ENCODE measurements around the gene SLC2A13.

- TF ChIP-seq PBX3 (IDR thresholded peaks at IDR 0.05; ENCODE audit: insufficient replicate concordance, low read depth, low read length), result no peak
- TF ChIP-seq ZNF274 (IDR thresholded peaks at IDR 0.05; ENCODE audit: insufficient read depth, insufficient read length), result no peak
- no peak for TF ChIP-seq REST (IDR thresholded peaks at IDR 0.05; ENCODE audit: low read depth, low read length)
- TF ChIP-seq, protein P1, sequence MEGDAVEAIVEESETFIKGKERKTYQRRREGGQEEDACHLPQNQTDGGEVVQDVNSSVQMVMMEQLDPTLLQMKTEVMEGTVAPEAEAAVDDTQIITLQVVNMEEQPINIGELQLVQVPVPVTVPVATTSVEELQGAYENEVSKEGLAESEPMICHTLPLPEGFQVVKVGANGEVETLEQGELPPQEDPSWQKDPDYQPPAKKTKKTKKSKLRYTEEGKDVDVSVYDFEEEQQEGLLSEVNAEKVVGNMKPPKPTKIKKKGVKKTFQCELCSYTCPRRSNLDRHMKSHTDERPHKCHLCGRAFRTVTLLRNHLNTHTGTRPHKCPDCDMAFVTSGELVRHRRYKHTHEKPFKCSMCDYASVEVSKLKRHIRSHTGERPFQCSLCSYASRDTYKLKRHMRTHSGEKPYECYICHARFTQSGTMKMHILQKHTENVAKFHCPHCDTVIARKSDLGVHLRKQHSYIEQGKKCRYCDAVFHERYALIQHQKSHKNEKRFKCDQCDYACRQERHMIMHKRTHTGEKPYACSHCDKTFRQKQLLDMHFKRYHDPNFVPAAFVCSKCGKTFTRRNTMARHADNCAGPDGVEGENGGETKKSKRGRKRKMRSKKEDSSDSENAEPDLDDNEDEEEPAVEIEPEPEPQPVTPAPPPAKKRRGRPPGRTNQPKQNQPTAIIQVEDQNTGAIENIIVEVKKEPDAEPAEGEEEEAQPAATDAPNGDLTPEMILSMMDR (IDR thresholded peaks at IDR 0.05 in 2 of 3, conservative IDR thresholded peaks at IDR 0.05 in 1 of 3; ENCODE audit: control insufficient read depth in 2 of 3, extremely low read depth in 1 of 3, insufficient read depth in 1 of 3, low read depth in 3 of 3, low read length in 3 of 3), result no peak
- no peak for TF ChIP-seq POLR2A (IDR thresholded peaks at IDR 0.05; ENCODE audit: low read depth, low read length)
- TF ChIP-seq, protein P2, sequence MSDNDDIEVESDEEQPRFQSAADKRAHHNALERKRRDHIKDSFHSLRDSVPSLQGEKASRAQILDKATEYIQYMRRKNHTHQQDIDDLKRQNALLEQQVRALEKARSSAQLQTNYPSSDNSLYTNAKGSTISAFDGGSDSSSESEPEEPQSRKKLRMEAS (IDR thresholded peaks at IDR 0.05; ENCODE audit: low read depth, low read length), result no peak
- TF ChIP-seq CREM (IDR thresholded peaks at IDR 0.05; ENCODE audit: low read depth), result no peak
- TF ChIP-seq GATAD2B (conservative IDR thresholded peaks at IDR 0.05; ENCODE audit: low read depth), result no peak
- TF ChIP-seq RFX5 (IDR thresholded peaks at IDR 0.05; ENCODE audit: low read depth, low read length), result no peak
- TF ChIP-seq BACH1 (IDR thresholded peaks at IDR 0.05; ENCODE audit: borderline replicate concordance), result no peak
- TF ChIP-seq SP1 (IDR thresholded peaks at IDR 0.05; ENCODE audit: low read depth, low read length), result no peak
- TF ChIP-seq TBL1XR1 (IDR thresholded peaks at IDR 0.05; ENCODE audit: low read depth, low read length), result no peak
These were observed 146.4 kb downstream of the SLC2A13 start for GRCh38 chr12:39959467-39959866.

Data from GM12878 (cell line).